Eye (tissue), 1 donor: ENCODE data around the gene ATOH7.
"Not testable (repeated sequence)": the region's sequence is repeated elsewhere in the genome, so short reads cannot be mapped to it uniquely, and the experiment has no call there.

Source experiments
- DNase-seq: peaks from one replicate; pipeline ENCODE4 v3.0.0-alpha.2; 2015

Gene ATOH7

DNA sequence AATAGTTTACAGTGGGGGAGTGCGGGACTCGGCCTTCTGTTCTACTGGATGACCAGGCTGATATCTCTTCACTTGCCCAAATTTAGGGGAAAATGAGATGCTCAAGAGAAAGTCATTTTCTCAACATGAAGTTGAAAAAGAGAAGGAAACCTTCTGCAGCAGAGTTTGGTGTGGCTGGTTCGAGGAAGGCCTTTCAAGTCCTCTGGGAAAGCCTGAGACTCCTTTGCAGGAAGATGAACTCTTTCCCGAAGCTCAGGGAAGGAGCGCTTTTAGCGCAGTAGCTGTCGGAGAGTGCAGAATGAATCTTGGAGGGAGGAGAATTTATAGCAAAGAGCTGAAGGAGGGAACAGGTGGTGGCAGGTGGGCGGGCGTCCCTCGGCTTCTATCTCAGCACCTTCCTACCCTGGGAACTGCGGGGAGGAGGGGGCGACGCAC, at the start of gene ATOH7:
Gene ATOH7, minus strand, starts transcription at position 297 of the 435 bp plus-strand sequence. CDS start 436 bp downstream, outside the sequence.
- DNase-seq = peak; percentile 85

DNA sequence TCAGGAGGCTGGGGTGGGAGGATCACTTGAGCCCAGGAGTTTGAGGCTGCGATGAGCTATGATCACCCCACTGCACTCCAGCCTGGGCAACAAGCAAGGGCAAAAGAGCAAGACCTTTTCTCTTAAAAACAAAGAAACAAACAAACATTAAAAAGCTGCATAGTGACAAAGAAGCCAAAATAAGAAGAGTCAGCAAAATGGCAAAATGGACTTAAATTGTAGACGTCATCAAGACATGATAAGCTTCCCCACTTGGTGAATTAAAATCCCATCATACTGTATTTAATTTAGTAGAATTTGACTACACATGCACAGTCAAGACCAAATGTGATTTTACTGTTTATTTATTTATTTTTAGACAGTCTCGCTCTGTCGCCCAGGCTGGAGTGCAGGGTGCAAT, 48.8 kb upstream of the ATOH7 start:
- no peak for DNase-seq

DNA sequence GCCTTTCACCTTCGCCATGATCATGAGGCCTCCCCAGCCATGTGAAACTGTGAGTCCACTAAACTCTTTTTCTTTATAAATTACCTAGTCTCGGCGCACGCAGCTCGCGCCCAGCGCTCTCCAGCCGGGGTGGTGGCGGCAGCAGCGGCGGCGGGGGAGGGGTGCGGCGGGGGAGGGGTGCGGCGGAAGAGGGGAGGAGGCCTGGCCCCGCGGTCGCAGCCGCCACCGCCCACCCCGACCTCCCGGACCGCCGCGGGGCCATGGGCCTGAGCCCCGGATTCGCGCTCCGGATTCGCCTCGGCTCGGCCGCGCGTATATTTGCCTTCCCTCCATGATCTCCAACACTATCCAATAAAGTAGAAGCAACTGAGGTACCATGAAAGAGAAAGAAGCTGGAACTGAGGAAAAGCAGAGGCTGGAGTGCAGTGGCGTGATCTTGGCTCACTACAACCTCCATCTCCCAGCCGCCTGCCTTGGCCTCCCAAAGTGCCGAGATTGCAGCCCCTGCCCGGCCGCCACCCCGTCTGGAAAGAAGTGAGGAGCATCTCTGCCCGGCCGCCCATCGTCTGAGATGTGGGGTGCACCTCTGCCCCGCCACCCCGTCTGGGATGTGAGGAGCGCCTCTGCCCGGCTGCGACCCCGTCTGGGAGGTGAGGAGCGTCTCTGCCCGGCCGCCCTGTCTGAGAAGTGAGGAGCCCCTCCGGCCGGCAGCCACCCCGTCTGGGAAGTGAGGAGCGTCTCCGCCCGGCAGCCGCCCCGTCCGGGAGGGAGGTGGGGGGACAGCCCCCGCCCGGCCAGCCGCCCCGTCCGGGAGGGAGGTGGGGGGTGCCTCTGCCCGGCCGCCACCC, 47.2 kb upstream of the ATOH7 start:
- DNase-seq = not testable (repeated sequence)

- not testable (repeated sequence) for DNase-seq
Measured at GRCh38 chr10:68277814-68278213, 45.9 kb upstream of the ATOH7 start.

DNA sequence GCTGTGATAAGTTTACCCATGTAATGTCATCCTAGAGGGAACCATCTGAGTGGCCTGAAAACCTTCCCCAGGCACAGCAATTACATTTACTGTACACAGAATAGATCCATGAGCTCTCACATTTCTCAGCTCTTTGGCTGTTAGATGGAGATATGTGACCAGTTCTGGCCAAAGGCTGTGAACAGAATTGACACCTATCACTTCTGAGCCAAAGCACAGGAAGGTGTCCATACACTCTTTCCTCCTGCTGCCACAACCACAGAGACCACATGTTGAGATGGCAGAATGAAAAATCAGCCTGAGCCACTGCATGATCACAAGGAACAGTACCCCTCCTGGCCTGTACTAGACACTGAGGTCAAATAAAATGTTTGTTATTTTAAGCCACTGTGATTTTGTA, 44.3 kb upstream of the ATOH7 start:
- DNase-seq = no peak

GRCh38 chr10:68275600-68276126, 43.8 kb upstream of the ATOH7 start:
- no peak for DNase-seq

DNA sequence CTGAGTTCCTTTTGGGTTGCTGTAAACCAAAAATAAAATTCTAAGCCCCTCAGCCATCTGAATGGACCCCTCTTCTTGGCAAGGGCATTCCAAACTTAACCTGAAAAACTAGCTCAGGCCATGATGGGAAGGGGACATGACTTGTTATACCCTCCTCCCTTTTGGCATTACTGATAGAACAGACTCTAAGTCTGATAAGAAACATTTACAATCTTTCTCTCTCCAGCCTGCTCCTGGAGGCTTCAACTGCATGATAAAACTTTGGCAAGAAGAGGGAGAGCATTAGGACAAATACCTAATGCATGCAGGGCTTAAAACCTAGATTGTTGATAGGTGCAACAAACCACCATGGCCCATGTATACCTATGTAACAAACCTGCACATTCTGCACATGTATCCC, 40.9 kb upstream of the ATOH7 start:
- DNase-seq = no peak

DNA sequence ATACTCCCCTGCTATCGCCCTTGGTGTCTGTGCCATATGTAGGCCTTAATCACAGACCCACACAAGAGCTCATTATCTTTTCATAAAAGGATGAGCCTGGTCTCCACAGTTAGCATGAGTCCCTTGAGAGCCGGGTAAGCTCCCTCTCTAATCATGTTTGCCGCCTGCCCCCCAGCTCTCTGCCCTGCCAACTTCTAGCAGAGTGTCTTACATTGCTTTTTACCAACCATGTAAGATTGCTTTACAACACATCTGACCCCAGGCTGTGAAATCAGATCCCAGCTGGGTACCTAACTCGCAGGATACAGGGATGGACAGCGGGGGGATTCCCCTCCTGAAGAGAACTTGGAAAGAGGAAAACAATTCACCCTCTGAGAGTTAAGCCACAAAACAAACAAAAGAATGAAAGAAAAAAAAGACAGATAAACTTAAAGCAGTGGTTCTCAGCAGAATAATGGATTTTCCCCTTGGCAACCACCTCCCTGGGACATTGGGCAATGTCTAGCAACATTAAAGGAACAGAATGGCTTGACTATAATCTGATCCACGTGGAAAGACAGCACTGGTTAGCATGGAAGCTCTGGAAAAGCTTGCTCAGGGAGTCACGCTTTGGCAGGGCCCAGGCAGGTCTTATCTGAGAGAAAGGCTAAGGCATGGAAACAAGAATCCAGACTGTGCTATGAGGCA, 39.4 kb upstream of the ATOH7 start:
- peak; percentile 64 for DNase-seq

DNA sequence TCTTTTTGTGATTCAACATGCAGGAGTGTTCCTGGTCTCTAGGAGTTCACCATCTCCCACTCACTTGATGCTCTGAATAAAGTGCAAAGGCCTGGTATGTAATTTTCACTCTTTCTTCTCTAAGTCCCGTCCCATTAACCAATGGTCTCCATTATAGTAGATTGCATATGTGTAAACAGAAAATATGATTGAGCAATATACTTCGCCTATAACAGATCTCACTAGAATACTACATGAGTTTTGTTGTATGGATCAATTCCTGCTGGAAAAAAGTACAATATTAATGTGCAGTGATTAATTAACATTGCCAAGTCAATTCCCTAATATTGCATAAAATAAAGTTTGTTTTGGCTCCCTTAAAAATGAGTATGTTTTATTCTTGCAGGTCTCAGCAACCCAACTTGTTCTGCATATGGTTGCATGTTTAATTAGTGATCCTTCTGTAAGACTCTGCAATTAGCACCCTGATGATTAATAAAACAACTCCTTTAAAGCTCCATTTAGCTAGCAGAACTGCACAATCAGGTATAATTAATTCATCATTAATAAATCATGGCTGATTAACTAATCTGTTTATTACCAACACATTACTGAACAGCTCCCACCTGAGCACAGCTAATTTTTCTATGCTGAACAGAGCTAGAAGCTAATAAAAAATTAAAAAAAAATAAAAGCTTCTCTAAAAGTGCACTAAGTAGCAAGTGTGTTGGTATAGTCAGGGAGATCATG, 37.8 kb upstream of the ATOH7 start:
- DNase-seq = no peak

DNA sequence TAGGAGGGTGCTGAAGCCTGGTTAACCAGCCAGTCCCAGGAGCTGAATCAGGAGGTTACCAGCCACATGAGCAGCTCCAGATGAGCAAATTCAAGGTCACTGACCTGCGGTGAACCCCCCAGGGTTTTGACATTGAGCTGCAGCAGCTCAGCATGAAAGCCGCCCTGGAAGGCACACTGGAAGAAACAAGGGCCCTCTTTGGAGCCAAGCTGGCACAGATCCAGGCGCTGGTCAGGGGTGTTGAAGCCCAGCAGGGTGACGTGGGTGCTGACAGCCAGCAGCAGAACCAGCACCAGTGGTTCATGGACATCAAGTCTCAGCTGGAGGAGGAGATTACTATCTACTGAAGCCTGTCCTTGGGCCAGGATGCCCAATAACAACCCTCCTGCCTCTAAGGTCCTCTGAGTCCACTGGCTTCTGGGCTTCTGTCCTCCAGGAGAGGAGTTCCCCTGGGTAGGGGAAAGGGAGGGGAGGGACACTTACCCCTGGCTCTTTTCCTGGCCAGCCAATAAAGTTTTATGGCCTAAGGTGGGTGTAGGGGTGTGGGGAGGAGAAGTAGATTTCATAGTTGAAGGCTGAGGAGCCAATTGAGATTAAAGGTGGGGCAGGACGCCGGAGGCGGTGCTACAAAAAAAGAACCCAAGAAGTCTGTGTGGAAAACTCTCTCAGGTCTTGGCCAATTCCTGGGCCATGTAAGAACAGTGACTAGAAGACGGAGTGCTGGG, 29.4 kb upstream of the ATOH7 start:
- no peak for DNase-seq

GRCh38 chr10:68253346-68253745, 21.4 kb upstream of the ATOH7 start:
- DNase-seq = peak; percentile 5

GRCh38 chr10:68251625-68252495, 19.9 kb upstream of the ATOH7 start:
- peak; percentile 83 for DNase-seq

GRCh38 chr10:68251151-68251550, 19.2 kb upstream of the ATOH7 start:
- DNase-seq = peak; percentile 89

DNA sequence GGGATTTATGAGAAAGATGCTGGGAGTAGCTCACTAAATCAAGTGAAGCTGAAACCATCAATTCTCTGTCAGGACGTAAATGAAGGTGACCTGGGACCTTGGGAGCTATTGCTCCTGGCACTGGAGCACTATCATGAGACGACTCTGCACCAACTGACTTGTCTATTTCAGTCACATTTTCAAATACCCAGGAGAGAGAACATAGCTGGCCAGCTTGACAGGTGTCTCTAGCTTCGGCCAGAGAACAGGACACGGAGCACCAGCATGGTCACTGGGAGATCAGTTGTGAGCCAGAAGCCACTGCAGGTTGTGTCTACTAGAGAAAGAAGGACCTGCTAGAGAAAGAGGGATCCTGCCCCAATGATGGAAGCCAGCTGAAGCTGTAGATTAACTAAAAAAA, 17.4 kb upstream of the ATOH7 start:
- DNase-seq = no peak

DNA sequence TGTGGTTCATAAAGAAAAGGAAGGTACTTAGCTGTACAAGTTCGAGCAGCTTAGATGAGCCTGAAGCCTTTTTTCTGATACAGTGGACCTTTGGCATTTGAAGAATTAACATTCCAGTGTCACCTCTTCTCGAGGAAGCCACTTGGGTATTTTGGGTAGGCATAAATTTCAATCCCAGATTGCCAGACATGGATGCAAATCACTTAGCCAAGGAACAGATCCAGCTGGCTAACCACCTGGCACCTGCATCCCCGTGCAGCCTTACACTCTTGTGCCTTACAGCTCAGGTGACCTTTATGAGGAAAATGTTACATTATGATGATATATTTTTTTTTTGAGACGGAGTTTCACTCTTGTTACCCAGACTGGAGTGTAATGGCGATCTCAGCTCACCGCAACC, 16.0 kb upstream of the ATOH7 start:
- no peak for DNase-seq

- not testable (repeated sequence) for DNase-seq
Measured at GRCh38 chr10:68246397-68246796, 14.5 kb upstream of the ATOH7 start.

- DNase-seq = no peak
Measured at GRCh38 chr10:68242051-68242450, 10.1 kb upstream of the ATOH7 start.

DNA sequence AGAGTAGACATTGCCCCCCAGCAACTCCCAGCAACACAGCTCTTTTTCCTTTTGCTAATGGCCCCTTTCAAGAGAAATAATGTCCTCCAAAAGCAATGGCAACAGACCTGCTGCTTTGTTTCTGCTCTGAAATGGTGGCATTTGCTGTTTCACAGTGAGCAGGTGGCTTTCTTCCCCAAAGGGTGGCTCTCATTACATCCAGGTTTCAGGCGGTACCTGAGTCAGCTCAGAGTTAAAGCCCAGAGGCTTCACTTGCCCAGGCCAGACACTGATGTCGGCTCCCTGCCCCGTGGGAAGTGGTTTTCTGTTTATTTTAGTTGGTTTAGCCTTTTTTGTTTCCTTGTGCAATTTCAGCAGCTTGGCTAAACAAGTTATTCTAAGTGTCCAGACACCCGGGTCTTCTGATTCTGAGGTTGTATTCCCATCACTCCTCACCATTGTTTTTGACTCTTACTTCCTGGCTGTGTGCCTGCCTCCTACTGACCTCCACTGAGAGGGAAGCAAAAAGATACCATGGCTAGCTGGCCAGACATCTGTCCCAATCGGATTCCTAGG, 7.8 kb upstream of the ATOH7 start:
- no peak for DNase-seq

GRCh38 chr10:68239069-68239468, 7.2 kb upstream of the ATOH7 start:
- DNase-seq = no peak

DNA sequence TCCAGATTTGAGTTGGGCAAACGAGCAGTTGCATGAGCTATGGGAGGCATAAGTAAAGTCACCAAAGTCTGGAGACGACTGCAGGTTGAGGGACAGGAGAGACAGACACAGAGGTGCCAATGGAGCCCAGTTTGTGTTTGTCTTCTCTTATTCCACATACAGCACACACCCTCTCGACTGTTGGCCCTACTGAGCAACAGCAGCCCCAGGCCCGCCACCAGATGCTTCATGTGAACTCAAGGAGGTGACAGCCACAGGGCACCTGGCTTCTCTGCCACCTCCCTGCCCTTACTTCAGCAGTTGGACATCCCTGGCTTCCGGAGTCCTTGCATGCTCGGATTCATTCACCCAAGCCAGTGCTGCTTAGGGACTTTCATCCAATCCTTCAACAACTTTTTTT, 6.5 kb upstream of the ATOH7 start:
- no peak for DNase-seq

DNA sequence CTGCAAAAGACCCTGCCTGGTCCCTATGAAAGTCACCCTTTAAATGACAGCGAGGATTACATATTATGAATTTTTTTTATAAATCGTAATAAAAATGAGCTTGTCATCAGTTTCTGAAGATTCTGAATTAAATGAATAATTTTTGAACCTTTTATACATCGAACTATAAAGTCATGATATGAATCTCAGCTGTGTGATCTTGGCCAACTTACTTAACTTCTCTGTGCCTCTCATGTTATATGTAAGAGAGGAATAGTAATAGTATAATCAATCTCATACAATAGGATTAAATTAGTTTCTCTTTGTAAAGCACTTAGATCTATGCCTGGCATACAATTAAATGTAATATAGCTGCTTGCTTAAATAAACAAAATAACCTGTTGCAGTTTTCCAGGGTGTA, 5.3 kb upstream of the ATOH7 start:
- DNase-seq = no peak
